Measurements from ENCODE around the gene TIMM10. TPM values are rescaled to one million over a fixed set of nuclear protein-coding genes. Genes with fewer than 3 reads are reported as not detected.

The TIMM10 gene
- total RNA-seq, 4 donors from 2014 or later: 23.5 to 29.0 (median 27.9) TPM

GRCh38 chr11:57549983-57550382 is 19.4 kb upstream of the TIMM10 start:
- Histone ChIP-seq H3K4me1 (no peaks in the 10 kb centered on the region), H3K27me3 (no peaks in the 10 kb centered on the region), H3K36me3 (peaks cover 0 to 76% of the 10 kb centered on the region in 2 donors), H3K27ac (no peak overlapping the region), H3K4me3 (no peak overlapping the region), H3K9me3 (no peaks in the 10 kb centered on the region)
- ATAC-seq: no peak
- WGBS, 2 donors (ENCODE audit: low coverage in 1 of 2): 40% methylated on average over 2 of the region's 8 CpGs; no CpG with 5 or more reads in 1 of the 2 donors
- TF ChIP-seq POLR2A (IDR thresholded peaks at IDR 0.05): no peak
- no peak for TF ChIP-seq POLR2AphosphoS5 (IDR thresholded peaks at IDR 0.05)
- no peak for TF ChIP-seq CTCF (IDR thresholded peaks at IDR 0.05)
- TF ChIP-seq EP300 (IDR thresholded peaks at IDR 0.05): no peak

- H3K36me3 ChIP-seq: peaks cover 0 to 55% of the 10 kb centered on the region in 2 donors
- H3K27me3 ChIP-seq: no peaks in the 10 kb centered on the region
- H3K4me1 ChIP-seq: no peaks in the 10 kb centered on the region
- TF ChIP-seq CTCF (IDR thresholded peaks at IDR 0.05): no peak
- TF ChIP-seq POLR2A (IDR thresholded peaks at IDR 0.05): no peak
- TF ChIP-seq EP300 (IDR thresholded peaks at IDR 0.05): no peak
- no peak for TF ChIP-seq POLR2AphosphoS5 (IDR thresholded peaks at IDR 0.05)
- WGBS, 2 donors (ENCODE audit: low coverage in 1 of 2): 71% methylated on average over 1 of the region's 6 CpGs; no CpG with 5 or more reads in 1 of the 2 donors
- H3K4me3 ChIP-seq: no peak overlapping the region
- H3K27ac ChIP-seq: no peak overlapping the region
- no peaks in the 10 kb centered on the region for H3K9me3 ChIP-seq
- ATAC-seq: no peak
These were observed 17.4 kb upstream of the TIMM10 start for GRCh38 chr11:57547854-57548377.

- no peak for ATAC-seq
- Histone ChIP-seq H3K4me1 (no peaks in the 10 kb centered on the region), H3K27me3 (peaks cover 3% of the 10 kb centered on the region), H3K9me3 (no peaks in the 10 kb centered on the region), H3K36me3 (peaks cover 0 to 46% of the 10 kb centered on the region in 2 donors), H3K27ac (no peak overlapping the region), H3K4me3 (no peak overlapping the region)
- TF ChIP-seq CTCF (IDR thresholded peaks at IDR 0.05): no peak
- no peak for TF ChIP-seq POLR2A (IDR thresholded peaks at IDR 0.05)
- no peak for TF ChIP-seq POLR2AphosphoS5 (IDR thresholded peaks at IDR 0.05)
- TF ChIP-seq EP300 (IDR thresholded peaks at IDR 0.05): no peak
- 33 to 90% methylated on average over 3 of the region's 5 CpGs for WGBS, 2 donors (ENCODE audit: low coverage in 1 of 2)
These were observed 16.4 kb upstream of the TIMM10 start for GRCh38 chr11:57546869-57547475.

- no peak for ATAC-seq
- TF ChIP-seq POLR2AphosphoS5 (IDR thresholded peaks at IDR 0.05) (no peak), CTCF (IDR thresholded peaks at IDR 0.05) (no peak)
- H3K9me3 ChIP-seq: no peaks in the 10 kb centered on the region
- no peaks in the 10 kb centered on the region for H3K4me1 ChIP-seq
- H3K27ac ChIP-seq: no peak overlapping the region
- peaks cover 0 to 41% of the 10 kb centered on the region in 2 donors for H3K36me3 ChIP-seq
- no peak overlapping the region for H3K4me3 ChIP-seq
- 100% methylated on average over 3 of the region's 7 CpGs; no CpG with 5 or more reads in 1 of the 2 donors for WGBS, 2 donors (ENCODE audit: low coverage in 1 of 2)
- peaks cover 3% of the 10 kb centered on the region for H3K27me3 ChIP-seq
These were observed 15.9 kb upstream of the TIMM10 start for GRCh38 chr11:57546451-57546850.

GRCh38 chr11:57545883-57546282 is 15.3 kb upstream of the TIMM10 start:
- Histone ChIP-seq H3K27me3 (peaks cover 3% of the 10 kb centered on the region), H3K4me1 (no peaks in the 10 kb centered on the region), H3K9me3 (no peaks in the 10 kb centered on the region), H3K36me3 (peaks cover 0 to 35% of the 10 kb centered on the region in 2 donors), H3K4me3 (no peak overlapping the region), H3K27ac (no peak overlapping the region)
- WGBS, 2 donors (ENCODE audit: low coverage in 1 of 2): no CpG with 5 or more reads among the region's 13 CpGs
- no peak for ATAC-seq
- TF ChIP-seq POLR2A (IDR thresholded peaks at IDR 0.05) (no peak), POLR2AphosphoS5 (IDR thresholded peaks at IDR 0.05) (no peak), EP300 (IDR thresholded peaks at IDR 0.05) (no peak), CTCF (IDR thresholded peaks at IDR 0.05) (no peak)
